Ascending aorta (tissue), 2 donors: Measurements from ENCODE around the gene ADCY7. TPM values are rescaled to one million over a fixed set of nuclear protein-coding genes. Genes with fewer than 3 reads are reported as not detected.

Experiments used
- DNase-seq, 2 donors: peaks; one replicate each; pipeline ENCODE4 v3.0.0-alpha.2; 2019; ENCODE audit warnings: low spot score in 2 of 2
- H3K27ac ChIP-seq, 2 donors: fragments of 200-600 bp; sonication (generic); one replicate each; pipeline ENCODE4 v1.5.1; 2016 to 2017; ENCODE audit warnings: mild to moderate bottlenecking in 1 of 2
- H3K27me3 ChIP-seq: fragments of 200-600 bp; sonication (generic); one replicate; pipeline ENCODE4 v1.5.1; 2017
- H3K36me3 ChIP-seq, 2 donors: fragments of 200-600 bp; sonication (generic); one replicate each; pipeline ENCODE4 v1.5.1; 2016
- H3K4me1 ChIP-seq, 2 donors: fragments of 200-600 bp; sonication (generic); one replicate each; pipeline ENCODE4 v1.5.1; 2016 to 2017; ENCODE audit warnings: mild to moderate bottlenecking in 1 of 2
- H3K4me3 ChIP-seq, 2 donors: fragments of 200-600 bp; sonication (generic); one replicate each; pipeline ENCODE4 v1.5.1; 2016 to 2017; ENCODE audit warnings: mild to moderate bottlenecking in 1 of 2
- H3K9me3 ChIP-seq, 2 donors: fragments of 200-600 bp; sonication (generic); one replicate each; pipeline ENCODE4 v1.5.1; 2016
- intact Hi-C: fragments of 100-400 bp; cut with DNase I; formaldehyde crosslinking; loops from one replicate; pipeline ENCODE4 v1.15.1; 2023
- total RNA-seq: library from RNA; depleted of rRNA; stranded (reverse); fragments of >200 nt; gene quantifications from one replicate; pipeline ENCODE4 v1.1.0, GENCODE V29; 2016
- TF ChIP-seq, protein P1 (sequence below), 3 experiments: fragments of 200-600 bp in 2 of 3; fragments of 450-650 bp in 1 of 3; sonication (generic) in 2 of 3; IDR thresholded peaks; one replicate each; pipeline ENCODE4 v1.5.1; 2016 to 2019; ENCODE audit warnings: antibody characterized with exemption in 3 of 3, mild to moderate bottlenecking in 1 of 3, moderate library complexity in 1 of 3

ADCY7 gene
- total RNA-seq, 1 donor from 2014 or later = 8.2 TPM

DNA sequence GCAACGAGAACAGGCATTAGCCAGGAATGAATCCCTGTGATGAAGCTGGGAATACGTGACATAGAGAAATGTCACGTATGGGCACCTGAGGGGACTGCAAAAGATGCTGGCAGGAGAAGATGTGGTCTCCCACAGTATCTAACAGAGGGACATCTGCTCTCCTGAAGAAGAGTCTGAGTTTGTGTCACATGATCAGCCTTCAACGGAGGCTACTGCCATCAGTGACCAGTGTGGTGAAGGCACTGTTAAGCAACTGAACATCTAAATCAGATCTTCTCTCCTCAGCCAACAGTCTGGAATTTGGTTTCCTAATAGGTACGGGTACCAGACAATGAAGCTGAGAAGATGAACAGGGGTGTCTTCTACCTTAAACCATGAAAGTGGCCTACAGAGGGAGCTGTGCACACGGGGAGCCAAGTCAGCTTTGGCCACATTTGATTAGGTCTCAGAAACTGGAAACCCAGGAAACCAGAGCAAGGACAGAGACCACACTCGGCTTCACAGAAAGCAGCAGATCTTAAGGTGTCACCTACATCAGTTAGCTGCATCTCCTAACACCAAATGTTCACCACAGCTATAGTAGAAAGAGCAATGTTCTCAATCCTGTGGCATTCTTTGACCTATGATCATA is 60.6 kb downstream of the ADCY7 start:
- Histone ChIP-seq H3K4me3 (no peak overlapping the region), H3K4me1 (peaks cover 0 to 7% of the 10 kb centered on the region in 2 donors), H3K27ac (no peak overlapping the region), H3K36me3 (peaks cover 10 to 31% of the 10 kb centered on the region in 2 donors), H3K9me3 (no peaks in the 10 kb centered on the region), H3K27me3 (no peaks in the 10 kb centered on the region)
- TF ChIP-seq, protein P1, sequence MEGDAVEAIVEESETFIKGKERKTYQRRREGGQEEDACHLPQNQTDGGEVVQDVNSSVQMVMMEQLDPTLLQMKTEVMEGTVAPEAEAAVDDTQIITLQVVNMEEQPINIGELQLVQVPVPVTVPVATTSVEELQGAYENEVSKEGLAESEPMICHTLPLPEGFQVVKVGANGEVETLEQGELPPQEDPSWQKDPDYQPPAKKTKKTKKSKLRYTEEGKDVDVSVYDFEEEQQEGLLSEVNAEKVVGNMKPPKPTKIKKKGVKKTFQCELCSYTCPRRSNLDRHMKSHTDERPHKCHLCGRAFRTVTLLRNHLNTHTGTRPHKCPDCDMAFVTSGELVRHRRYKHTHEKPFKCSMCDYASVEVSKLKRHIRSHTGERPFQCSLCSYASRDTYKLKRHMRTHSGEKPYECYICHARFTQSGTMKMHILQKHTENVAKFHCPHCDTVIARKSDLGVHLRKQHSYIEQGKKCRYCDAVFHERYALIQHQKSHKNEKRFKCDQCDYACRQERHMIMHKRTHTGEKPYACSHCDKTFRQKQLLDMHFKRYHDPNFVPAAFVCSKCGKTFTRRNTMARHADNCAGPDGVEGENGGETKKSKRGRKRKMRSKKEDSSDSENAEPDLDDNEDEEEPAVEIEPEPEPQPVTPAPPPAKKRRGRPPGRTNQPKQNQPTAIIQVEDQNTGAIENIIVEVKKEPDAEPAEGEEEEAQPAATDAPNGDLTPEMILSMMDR (IDR thresholded peaks at IDR 0.05) = peak; percentile 42 to 65 (median 46)
- intact Hi-C loops = loop anchor here (5.0 kb wide), 2 partner anchors 40 to 340 kb away; partner anchors contain the start of gene BRD7
- DNase-seq = peak in 1 of 2 donors; percentile 66

DNA sequence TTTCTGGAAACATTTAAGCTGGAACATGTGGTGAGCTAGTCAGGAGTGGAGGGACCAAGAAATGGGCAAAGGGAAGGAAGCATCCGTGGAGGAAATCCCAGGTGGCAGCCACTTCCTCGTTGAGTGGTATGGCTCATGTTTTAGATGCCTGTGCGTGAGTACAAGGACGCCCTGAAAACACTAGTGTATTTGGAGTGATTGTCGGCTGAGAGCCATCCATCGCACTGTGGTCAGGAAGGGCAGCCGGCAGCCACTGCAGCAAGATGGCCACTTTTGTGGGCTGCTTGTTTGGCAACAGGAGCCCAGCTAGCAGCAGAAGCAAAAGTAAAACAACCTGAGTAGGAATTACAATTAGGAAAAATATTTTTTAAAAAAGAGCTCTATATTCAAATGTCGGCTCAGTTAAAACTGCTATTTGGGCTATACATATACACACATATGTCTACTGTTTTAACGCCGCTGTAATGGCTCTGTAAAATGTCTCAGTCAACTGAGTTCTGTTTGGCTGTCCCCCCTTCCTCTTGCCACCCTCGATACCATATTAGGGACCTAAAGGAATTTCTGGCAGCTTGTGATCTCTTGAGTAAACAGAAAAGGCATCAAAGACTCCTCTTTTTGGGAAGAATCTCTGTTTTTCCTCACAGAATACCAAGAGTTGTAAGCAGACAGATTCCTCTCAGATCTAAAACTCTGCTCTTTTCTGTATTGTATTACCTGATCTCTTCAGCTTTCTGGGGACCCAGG is 63.3 kb downstream of the ADCY7 start:
- no peak for DNase-seq
- intact Hi-C loops = loop anchor here (5.0 to 10.0 kb wide), 3 partner anchors 38 to 338 kb away; partner anchors contain the start of genes BRD7 and HEATR3
- H3K4me1 ChIP-seq = peaks cover 0 to 12% of the 10 kb centered on the region in 2 donors

DNA sequence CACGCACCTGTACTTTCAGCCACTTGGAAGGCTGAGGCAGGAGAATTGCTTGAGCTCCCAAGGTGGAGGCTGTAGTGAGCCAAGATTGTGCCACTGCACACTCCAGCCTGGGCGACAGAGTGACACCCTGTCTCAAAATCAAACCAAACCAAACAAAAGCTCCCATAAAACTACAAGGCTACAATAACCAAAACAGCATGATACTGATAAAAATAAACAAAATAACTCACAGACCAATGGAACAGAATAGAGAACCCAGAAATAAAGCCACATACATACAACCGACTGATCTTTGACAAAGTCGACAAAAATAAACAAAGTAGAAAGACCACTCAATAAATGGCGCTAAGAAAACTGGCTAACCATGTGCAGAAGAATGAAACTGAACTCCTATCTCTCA is 65.2 kb downstream of the ADCY7 start:
- Histone ChIP-seq H3K27me3 (no peaks in the 10 kb centered on the region), H3K27ac (peak overlapping the region in 1 of 2 donors; percentile 42), H3K4me3 (no peak overlapping the region), H3K9me3 (no peaks in the 10 kb centered on the region), H3K4me1 (peaks cover 0 to 25% of the 10 kb centered on the region in 2 donors), H3K36me3 (peaks cover 3 to 17% of the 10 kb centered on the region in 2 donors)
- intact Hi-C loops = loop anchor here (10.0 kb wide), 1 partner anchor 267 kb away; the partner anchor contains the start of gene HEATR3
- DNase-seq = no peak
- TF ChIP-seq, protein P1 (IDR thresholded peaks at IDR 0.05) = no peak

More for the DNA sequence above, 63.3 kb downstream of the ADCY7 start:
- no peaks in the 10 kb centered on the region for H3K9me3 ChIP-seq
- peaks cover 13 to 27% of the 10 kb centered on the region in 2 donors for H3K36me3 ChIP-seq
- no peak overlapping the region for H3K4me3 ChIP-seq
- peak overlapping the region; percentile 51 to 62 for H3K27ac ChIP-seq
- TF ChIP-seq, protein P1 (IDR thresholded peaks at IDR 0.05) = no peak
- no peaks in the 10 kb centered on the region for H3K27me3 ChIP-seq

DNA sequence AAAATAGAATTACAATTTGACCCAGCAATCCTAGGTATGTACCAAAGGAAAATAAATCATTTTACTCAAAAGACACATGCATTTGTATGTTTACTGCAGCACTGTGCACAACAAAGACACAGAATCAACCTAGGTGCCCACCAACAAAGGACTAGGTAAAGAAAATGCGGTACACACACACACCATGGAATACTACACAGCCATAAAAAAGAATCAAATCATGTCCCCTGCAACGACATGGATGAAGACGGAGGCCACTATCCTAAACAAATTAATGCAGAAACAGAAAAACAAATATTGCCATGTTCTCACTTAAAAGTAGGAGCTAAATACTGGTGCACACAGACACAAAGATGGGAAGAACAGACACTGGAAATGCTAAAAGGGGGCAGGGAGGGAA is 66.2 kb downstream of the ADCY7 start:
- TF ChIP-seq, protein P1 (IDR thresholded peaks at IDR 0.05) = no peak
- peaks cover 3 to 17% of the 10 kb centered on the region in 2 donors for H3K36me3 ChIP-seq
- H3K27me3 ChIP-seq = no peaks in the 10 kb centered on the region
- no peak overlapping the region for H3K27ac ChIP-seq
- no peaks in the 10 kb centered on the region for H3K9me3 ChIP-seq
- intact Hi-C loops = loop anchor here (10.0 kb wide), 1 partner anchor 268 kb away; the partner anchor contains the start of gene HEATR3
- H3K4me1 ChIP-seq = peaks cover 0 to 30% of the 10 kb centered on the region in 2 donors
- DNase-seq = no peak
- no peak overlapping the region for H3K4me3 ChIP-seq

- Histone ChIP-seq H3K36me3 (peaks cover 3 to 24% of the 10 kb centered on the region in 2 donors), H3K4me1 (peaks cover 0 to 45% of the 10 kb centered on the region in 2 donors), H3K4me3 (no peak overlapping the region), H3K27me3 (no peaks in the 10 kb centered on the region), H3K27ac (peak overlapping the region; percentile 43 to 55), H3K9me3 (no peaks in the 10 kb centered on the region)
- TF ChIP-seq, protein P1 (IDR thresholded peaks at IDR 0.05) = no peak
- intact Hi-C loops = loop anchor here (10.0 kb wide), 1 partner anchor 270 kb away; the partner anchor contains the start of gene HEATR3
- no peak for DNase-seq
These were observed 68.0 kb downstream of the ADCY7 start for GRCh38 chr16:50334106-50334975.
